HG03280 (cell line): ENCODE measurements around the gene TSNAX.

Experiments used
- ATAC-seq: cut with Tn5 transposase; IDR thresholded peaks from one replicate; pipeline ENCODE4 v1.9.1; 2021; ENCODE audit warnings: mild to moderate bottlenecking, moderate library complexity; ENCODE audit not compliant: unreplicated experiment

The TSNAX gene

GRCh38 chr1:231600458-231600976 lies 72.0 kb downstream of the TSNAX start:
- ATAC-seq, result no peak

DNA sequence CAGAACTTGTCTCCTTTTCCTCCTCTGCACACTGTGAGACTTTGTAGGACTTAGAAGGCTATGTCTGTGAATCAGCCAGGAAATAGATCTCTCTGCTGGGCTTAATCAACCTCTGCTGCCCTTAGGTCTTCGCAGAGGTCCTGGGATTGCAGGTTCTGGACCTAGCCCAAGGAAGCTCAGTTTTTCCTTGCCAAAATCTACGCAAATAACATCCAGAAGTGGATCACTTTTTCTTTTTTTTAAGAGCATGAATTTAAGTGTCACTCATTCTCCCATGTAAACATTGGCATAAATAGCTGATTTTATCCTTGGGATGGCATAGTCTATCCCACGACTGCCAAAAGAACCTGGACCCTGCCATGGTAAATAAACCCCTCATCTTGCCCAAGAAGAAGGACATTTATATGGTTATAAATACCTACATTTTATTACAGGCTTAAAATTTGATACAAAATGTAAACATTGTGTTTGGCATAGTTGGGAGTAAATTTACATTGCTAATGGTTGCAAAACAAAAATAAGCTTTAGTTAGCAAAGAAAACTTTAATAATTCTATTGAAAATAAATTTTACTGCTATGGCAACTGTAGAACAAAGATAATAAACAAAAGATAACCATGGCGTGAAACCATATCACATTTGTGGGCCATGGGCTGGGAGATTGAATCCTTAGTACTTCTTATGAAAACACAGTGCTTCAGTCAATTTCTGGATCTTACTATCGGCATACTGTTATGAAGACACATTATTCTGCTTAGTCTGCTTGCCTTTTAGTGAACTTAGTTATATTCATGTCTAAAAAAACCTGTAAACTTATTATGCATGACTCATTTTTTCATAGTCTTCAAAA lies 73.6 kb downstream of the TSNAX start:
- no peak for ATAC-seq

GRCh38 chr1:231602673-231602984 lies 74.2 kb downstream of the TSNAX start:
- no peak for ATAC-seq

DNA sequence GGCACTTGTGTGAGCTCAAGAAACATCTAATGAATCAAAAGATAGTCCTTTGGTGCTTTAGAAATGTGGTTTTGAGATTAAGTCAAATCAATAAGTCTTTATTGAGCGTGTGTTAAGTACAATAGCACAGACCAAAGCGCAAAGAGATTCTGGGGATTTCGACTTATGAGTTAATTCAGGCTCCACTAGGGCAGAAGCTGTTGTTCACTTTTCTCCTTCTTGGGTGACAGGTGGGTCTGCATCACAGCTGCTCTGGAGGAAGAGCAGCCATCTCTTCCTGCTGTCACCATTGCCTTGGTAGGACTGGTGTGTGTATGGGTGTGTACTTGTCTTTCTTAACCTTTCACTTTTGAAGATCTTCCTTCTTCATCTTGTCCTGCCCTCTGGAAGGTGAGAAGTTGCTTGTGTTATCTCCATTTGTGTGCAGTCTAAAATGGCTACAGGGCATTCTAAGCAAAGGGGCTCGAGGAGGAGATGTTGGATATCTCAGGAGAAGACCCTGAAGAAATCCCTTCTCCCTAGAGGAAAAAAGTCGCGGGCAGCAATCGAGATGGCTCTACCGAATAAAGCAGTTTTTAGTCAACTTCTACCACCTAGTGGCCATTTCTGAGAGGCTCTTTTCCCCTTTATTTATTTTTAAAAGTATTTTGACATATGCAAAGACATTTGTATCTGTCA lies 75.3 kb downstream of the TSNAX start:
- ATAC-seq, result no peak

DNA sequence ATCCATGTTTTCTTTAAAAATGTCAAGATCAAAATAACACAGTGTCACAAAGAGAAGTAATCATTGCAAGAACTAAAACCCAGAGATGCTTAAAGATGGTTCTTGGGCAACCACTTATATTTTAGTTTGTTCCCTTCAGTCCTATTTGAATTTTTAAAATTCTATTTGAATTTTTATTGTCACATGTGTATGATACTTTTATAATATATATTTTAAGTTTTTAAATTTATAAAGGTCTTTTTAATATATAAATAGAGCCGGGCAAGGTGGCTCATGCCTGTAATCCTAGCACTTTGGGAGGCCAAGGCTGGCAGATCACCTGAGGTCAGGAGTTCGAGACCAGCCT lies 75.8 kb downstream of the TSNAX start:
- no peak for ATAC-seq

DNA sequence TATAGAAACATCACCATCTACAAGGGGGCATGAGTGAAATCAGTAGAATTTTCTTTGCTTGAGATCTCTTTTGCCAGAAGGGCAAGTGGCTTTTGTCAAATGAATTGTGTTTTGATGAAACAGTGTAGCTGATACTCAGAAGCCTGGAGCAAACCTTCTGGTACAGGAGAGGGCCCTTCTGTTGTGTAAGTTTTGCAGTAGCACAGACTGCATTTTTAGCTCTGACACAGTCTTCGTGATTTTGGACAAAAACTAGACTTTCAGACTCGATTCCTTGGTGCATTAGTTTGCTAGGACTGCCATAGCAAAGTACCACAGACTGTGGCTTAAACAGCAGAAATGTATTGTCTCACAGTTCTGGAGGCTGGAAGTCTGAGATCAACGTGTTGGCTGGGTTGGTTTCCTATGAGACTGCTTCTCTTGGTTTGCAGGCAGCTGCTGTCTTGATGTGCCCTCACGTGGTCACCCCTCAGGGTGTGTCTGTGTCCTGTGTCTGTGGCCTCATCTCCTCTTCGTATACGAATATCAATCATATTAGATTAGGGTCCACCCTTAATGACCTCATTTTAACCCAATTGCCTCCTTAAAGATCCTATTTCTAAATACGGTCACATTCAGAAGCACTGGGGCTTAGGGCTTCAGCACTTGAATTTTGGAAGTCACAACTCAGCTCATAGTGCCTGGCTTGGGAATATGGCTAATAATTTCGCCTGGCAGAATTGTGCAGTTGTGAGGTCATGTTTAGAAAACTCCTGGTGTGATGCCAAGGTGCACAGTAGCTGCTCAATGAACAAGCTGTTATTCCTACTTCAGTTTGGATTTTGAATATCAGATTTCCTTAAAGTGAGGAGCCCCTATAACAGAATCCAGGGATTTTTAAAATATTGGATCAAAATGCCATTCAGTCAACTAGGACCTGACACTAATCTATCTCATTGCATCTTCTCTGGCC lies 77.0 kb downstream of the TSNAX start:
- no peak for ATAC-seq

DNA sequence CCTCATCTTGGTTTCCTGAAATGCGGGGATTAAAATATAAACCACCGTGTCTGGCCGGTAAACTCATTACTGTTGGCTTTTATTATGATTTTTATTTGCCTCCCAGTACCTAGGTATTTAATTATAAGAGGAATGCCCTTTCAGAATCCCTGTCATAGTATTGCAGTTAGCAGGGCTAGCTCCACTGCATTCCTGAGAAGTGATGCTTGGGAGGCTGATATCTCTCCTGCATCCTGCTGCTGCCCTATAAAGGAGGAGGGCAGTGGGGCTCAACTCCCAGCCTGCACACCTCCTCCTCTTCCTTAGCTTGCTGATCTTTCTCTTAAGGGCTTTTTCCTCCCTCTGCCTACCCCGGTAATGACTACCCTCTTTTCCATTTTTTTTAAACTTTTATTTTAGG lies 78.2 kb downstream of the TSNAX start:
- no peak for ATAC-seq

DNA sequence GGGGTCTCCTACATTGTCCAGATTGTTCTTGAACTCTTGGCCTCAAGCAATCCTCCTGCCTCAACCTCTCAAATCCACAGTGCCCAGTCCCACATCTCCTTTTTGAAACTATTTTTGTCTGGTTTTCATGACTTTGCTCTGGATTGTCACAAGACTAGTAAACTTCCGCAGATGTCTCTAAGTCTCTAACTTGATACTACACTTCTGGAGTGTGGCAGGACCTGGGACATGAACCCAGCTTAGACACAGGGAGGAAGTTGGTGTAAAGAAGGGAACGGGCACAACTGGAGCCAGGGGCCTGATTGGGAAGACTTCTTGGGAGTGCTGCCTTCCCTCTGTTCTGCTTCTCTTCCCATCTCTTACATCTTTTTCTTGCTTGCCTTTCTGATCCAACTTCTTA lies 81.9 kb downstream of the TSNAX start:
- ATAC-seq, result no peak

- ATAC-seq, result no peak
Measured at GRCh38 chr1:231611111-231611510, 82.6 kb downstream of the TSNAX start.

- ATAC-seq, result no peak
Measured at GRCh38 chr1:231611851-231612250, 83.4 kb downstream of the TSNAX start.

GRCh38 chr1:231612393-231613089 lies 84.1 kb downstream of the TSNAX start:
- ATAC-seq, result peak; percentile 93

DNA sequence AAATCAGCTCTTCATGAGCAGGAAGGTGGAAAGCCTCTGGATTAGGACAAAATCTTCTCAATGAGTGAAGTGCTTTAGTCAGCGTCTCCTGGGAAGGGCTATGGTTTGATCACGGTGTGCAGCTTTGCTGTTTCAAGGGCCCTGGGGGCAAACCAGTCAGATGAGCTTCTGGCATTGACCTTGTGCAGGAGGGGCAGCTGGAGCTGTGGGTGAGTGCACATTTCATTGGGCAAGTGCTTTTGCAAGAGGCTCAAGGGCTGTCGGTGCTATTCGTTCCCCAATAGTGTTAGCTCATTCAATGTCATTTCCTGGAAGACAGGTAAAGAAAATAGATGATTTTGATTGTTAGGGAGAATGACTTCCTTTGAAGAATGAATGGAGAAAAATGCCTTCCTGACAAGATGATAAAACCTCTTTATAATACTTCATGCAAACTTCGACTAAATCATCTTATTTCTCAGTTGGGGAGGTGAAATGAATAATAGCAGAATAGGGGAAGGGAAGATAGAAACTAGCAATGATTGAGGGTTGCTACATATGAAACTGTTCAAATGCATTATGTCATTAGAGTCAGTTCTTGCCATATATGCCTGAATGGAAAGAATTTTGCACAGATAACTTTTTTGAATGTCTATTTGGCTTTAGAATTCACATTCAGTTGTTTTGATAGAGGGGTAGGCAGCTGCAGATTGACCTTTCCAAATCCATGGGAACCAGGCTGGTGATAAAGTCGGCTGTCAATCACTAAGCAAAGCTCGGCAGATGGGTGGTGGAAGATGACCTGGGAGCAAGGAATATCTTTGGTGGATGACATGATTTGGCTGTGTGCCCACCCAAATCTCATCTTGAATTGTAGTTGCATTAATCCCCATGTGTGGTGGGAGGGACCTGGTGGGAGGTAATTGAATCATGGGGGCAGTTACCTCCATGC lies 85.2 kb downstream of the TSNAX start:
- no peak for ATAC-seq
